ENCODE data around the gene KLK15.

DNA sequence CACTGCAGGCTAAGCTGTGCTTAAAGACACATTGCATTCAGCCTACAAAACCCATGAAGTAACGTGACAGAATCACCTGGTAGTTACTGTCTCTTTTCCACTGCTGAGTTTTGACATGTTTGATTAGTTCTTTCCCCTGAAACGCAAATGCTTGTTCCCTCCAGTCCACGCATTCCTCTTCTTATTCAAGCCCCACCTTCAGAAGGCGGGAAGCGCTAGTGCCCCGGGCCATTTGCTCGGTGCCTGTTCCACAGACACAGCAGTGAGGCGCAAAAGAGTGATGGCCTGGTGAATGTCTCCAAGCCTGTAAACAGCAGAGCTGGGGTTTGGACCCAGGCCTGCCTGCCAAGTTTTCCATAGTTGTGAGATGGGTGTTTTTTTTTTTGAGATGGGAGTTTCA is 32.3 kb downstream of the KLK15 start:
- TF ChIP-seq EP300 (IDR thresholded peaks at IDR 0.05) (no peak), CTCF (IDR thresholded peaks at IDR 0.05) (no peak), POLR2AphosphoS5 (IDR thresholded peaks at IDR 0.05) (no peak), POLR2A (IDR thresholded peaks at IDR 0.05) (no peak)

Measured in gastroesophageal sphincter (tissue), 3 donors.